LoVo (cell line): Measurements from ENCODE around the gene HERC4.
"Not testable (repeated sequence)": the region's sequence is repeated elsewhere in the genome, so short reads cannot be mapped to it uniquely, and the experiment has no call there.

Experiments
- DNase-seq: peaks from one replicate; pipeline ENCODE4 v3.0.0-alpha.2; 2016; ENCODE audit warnings: low spot score

HERC4 gene

GRCh38 chr10:68047122-68047521 lies 28.0 kb downstream of the HERC4 start:
- no peak for DNase-seq

GRCh38 chr10:68046642-68047041 lies 28.4 kb downstream of the HERC4 start:
- no peak for DNase-seq

GRCh38 chr10:68043030-68043429 lies 32.1 kb downstream of the HERC4 start:
- DNase-seq = no peak

- no peak for DNase-seq
These were observed 43.0 kb downstream of the HERC4 start for GRCh38 chr10:68032113-68032512.

GRCh38 chr10:68027429-68027828 lies 47.7 kb downstream of the HERC4 start:
- DNase-seq = no peak

GRCh38 chr10:68023292-68023691 lies 51.8 kb downstream of the HERC4 start:
- DNase-seq = no peak

- not testable (repeated sequence) for DNase-seq
These were observed 52.8 kb downstream of the HERC4 start for GRCh38 chr10:68022324-68022723.

- not testable (repeated sequence) for DNase-seq
These were observed 58.6 kb downstream of the HERC4 start for GRCh38 chr10:68016519-68016918.

GRCh38 chr10:68010426-68010940 lies 64.6 kb downstream of the HERC4 start:
- DNase-seq = no peak

- no peak for DNase-seq
These were observed 67.7 kb downstream of the HERC4 start for GRCh38 chr10:68007356-68007755.

- DNase-seq = no peak
These were observed 73.5 kb downstream of the HERC4 start for GRCh38 chr10:68001539-68001938.

- DNase-seq = no peak
These were observed 74.1 kb downstream of the HERC4 start for GRCh38 chr10:68001000-68001399.

GRCh38 chr10:67990093-67990492 lies 85.0 kb downstream of the HERC4 start:
- DNase-seq = no peak

- DNase-seq = no peak
These were observed 86.5 kb downstream of the HERC4 start for GRCh38 chr10:67988606-67989005.

GRCh38 chr10:67982603-67983002 lies 92.5 kb downstream of the HERC4 start:
- not testable (repeated sequence) for DNase-seq

GRCh38 chr10:67978749-67979148 lies 96.3 kb downstream of the HERC4 start:
- no peak for DNase-seq

GRCh38 chr10:67977251-67977650 lies 97.8 kb downstream of the HERC4 start:
- no peak for DNase-seq

GRCh38 chr10:67976292-67977245 lies 98.5 kb downstream of the HERC4 start:
- no peak for DNase-seq

GRCh38 chr10:67975871-67976270 lies 99.2 kb downstream of the HERC4 start:
- no peak for DNase-seq

GRCh38 chr10:67971311-67971710 lies 103.8 kb downstream of the HERC4 start:
- no peak for DNase-seq

GRCh38 chr10:67969875-67970274 lies 105.2 kb downstream of the HERC4 start:
- DNase-seq = no peak

GRCh38 chr10:67966035-67966434 lies 109.0 kb downstream of the HERC4 start:
- not testable (repeated sequence) for DNase-seq

GRCh38 chr10:67965456-67965855 lies 109.6 kb downstream of the HERC4 start:
- no peak for DNase-seq
